ENCODE results near the gene EYA4.

EYA4 gene

DNA sequence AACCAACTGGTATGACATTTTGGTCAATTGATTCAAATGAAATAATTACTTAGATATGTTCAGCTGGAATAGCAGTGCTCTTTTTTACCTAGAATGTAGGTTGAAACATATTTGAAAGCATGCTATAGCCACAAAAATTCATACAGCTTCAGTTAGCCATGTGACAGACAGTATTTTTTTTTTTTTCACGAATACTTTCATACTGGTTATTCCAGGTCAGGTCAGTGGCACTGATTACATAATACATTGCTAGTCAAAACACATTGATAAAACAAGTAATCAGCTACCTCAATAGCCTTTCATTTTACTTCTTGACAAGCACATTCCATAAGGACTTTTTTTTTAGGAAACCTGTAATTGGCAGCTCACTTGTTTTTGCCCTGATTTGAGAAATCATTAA is 222.6 kb downstream of the EYA4 start:
- DNase-seq: no peak

DNA sequence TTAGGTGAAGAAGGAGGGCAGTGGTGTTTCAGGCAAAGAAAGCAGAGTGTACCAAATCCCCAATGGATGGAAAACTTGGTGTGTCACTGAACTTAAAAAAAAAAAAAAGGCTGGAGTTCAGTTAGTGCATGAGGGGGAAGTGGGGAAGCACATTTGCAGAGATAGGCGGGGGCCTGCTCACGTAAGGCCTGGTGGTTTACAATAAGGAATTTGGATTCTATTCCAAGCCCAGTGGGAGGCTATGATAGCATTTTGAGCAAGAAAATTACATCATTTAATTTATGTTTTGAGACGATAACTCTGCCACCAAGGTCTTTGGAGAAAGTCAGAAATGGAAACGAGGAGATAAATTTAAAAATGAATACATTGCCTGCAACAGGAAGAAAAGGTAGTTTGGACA is 225.5 kb downstream of the EYA4 start:
- DNase-seq: no peak

DNA sequence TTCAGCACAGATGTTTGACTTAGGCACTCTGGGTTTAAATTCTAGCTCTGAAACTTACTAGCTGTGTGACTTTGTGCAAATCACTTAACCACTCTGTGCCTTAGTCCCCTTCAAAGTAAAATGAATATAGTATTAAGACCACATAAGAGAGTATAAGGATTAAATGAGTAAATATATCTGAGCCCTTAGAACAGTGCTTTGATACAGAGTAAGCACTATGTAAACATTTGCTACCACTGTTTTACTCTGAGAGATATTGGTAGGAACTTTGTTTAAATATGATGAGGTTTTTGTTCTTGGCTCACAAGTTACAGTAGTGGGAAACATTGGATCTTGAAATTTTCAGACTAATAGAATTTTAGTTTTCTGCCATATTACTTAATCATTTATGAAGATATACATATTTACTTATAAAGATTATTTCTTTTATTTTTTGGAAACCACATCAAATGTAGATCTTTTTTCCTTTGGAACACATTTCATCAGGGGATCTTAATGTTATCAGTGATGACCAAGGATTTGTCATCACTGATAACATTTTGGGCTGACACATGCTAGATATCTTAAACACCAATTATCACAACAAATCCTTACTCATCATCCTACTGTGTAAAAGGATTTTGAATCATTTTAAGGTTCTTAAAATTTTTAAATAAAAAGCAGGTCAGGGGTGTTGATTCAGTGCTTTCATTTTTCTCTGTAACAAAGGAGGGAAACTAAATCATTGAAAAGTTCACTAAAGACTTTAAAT is 226.2 kb downstream of the EYA4 start:
- no peak for DNase-seq

DNA sequence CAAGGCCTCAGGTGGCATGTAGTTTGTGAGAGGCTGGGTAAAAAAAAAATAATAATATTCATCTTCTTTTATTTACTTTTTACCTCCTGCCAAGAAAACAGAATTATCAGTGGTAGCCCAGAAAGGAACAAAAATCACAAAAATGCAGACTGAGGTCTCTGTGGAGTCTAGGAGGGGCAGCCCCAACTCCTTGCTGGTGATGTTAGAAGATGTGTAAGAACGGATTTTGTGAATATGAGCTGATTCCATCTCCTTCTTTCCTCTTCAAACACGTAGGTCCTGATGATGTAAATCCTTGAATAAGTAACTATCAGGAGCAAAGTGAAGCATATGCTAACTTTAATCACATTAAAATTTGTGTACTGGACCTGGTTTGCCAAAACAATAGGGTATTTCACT is 226.8 kb downstream of the EYA4 start:
- DNase-seq: no peak

DNA sequence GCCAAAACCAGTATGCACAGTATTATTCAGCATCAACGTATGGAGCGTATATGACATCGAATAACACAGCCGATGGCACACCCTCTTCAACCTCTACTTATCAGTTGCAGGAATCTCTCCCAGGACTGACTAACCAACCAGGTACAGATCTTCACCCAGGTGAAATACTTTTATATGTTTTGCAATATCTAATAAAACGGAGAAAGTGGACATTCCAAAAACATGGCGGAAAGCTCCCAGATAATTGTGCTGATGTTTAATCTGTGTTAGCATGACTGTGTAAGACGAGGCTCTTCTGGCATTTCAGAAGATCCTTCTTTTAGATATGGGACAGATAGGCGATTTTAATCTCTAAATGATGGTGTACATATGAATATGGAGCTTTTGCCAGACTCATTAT is 227.4 kb downstream of the EYA4 start:
- DNase-seq: no peak

DNA sequence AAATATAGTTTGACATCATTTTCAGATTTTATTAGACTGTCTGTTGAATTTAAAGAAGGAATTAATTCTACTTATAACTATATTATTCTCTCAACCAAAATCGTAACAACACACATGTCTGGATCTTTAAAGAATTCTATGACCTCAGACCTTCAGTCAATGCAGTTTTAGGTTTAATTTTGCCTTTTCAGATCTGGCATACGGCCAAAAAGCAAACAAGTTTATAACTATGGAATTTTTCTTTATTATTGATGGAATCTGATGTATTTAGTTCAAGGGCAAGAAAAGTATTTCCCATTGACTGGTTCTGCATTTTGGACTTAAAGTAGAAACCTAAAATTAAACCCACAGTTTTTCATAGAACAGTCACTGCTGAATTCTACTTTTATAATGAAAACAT is 233.4 kb downstream of the EYA4 start:
- no peak for DNase-seq

DNA sequence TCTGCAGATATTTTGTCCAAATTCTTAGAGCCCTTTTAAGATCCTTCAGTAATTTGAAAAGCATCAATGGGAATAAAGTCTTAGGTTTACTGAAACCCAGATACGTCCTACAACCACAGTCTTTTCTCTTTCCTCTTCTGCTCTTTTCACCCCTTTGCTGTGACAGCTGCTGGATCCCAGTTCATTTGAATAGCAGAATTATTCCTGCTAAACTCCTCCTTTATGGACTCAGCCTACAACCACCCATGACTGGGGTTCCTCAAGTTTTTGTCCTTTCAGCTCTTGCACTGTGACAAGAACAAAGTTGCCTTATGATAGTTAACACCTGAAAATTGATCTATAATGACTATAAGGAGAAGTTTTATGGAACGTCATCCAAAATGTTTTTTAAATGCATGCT is 237.5 kb downstream of the EYA4 start:
- DNase-seq: no peak

DNA sequence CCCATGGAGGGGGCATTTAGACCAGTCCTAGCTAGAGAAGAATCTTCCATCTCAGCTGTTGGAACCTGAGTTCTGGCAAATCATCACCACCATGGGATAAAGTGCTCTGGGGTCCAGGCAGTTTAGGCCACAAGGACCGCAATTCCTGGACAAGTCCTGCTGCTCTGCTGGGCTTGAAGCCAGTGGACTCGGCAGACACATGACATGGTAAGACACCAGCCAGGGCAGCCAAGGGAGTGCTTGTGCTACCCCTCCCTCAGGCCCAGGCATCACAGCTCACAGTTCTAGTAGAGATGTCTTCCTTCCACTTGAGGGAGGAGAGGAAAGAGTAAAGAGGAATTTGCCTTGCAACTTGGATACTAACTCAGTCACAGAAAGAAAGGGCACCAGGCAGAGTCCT is 246.0 kb downstream of the EYA4 start:
- no peak for DNase-seq

DNA sequence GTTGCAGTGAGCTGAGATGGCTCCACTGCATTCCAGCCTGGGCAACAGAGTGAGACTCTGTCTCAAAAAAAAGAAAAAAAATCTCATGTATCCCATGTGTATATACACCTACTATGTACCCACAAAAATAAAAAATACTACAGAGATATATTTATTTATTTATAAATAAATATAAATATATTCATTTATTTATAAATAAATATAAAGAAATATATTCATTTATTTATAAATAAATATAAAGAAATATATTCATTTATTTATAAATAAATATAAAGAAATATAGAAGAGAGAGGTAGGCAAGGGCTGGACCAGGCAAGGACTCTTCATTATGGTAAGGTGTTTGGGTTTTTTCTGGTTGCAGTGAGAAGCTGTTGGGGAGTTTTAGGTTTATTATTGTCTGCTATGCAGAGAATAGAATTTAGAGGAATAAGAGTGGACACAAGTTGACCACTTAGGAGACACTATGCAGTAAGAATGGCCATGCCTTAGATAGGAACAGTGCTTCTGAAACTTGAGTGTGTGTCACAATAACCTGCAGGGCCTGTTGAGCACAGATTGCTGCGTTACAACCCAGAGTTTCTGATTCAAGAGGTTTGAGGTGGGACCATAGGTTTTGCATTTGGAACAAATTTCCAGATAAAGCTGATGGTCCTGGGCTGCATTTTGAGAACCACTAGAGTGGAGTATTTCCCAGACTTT is 254.2 kb downstream of the EYA4 start:
- no peak for DNase-seq

DNA sequence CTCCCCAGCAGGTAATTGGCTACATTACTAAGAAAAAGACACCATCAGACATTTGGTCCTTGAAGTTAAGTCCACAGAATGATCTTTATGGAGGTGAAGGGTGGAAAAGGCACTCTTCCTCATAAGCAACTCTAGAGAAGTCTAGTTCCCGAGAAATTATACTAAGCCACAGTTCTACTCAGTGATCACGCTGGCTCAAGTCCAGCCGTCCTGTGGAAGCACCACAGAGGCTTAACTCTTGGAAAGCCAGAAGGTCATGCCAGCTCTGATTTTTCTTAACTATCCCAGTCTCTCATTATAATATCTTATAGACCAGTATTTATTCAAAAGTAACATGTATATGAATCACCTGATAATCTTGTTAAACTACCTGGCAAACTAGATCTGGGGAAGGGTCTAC is 258.5 kb downstream of the EYA4 start:
- DNase-seq: no peak

DNA sequence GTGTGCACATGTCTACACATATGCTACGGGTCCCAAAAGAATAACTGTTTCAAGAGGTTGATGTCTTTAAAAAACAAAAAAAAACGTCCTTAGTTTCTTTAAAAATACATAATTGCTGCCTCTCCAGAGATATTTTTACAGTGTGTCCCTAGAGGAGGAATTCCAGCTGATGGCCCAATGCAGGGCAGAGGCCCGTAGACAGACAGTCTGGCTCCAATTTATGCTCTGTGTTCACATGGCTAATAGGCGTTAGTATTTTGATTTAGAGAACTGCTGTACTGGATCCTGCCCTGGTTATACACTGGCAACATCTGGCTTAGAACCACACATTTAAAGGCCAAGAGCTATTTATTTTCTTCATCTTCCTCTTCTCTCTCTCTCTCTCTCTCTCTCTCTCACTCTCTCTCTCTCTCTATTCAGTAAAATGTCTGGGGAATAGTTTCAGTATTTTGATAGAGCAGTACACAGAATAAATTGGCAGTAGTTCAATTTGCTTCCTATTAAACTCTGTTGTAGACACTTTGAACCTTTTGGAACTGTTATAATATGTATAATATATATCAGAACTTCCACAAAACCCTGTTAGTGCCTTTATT is 260.6 kb downstream of the EYA4 start:
- no peak for DNase-seq

DNA sequence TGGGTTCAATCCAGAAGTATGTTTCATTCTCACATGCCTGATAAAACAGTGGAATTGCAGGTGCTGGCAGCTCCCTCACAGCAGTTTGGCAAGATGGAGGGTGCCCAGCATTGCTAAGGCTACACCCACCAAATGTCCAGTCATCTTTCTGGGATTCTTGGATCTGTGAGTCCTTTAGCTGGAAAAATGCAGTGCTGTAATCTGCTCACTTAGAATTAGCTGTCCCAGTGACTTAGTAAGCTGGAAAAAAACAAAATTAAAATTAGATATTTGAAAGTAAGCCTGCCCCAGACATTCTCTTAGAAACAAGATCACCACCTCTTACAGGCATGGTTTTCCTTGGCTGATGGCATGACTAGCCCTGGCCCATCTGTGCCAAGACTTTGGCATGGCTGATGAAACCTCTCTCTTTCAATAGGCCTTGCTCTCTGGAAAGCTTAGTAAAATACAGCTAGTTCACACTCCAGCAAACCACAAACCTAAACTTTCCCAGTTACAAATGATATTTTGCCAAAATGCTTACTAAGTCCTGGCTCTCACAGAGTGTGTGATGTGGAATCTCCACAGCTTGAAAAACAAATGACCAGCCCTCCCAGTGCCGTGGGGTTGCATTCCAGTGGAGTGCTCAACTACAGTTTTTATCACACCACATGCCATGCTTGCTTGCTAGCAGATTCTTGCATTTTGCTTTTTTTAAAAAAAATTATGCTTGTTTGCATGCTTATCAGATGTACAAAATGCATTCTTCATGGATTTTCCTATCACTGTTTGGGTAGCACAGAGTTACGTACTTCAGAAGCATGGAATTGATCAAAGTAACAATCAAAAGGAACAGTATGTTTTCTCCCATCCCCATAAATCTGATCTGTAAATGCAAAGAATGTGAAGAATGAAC is 261.5 kb downstream of the EYA4 start:
- no peak for DNase-seq

DNA sequence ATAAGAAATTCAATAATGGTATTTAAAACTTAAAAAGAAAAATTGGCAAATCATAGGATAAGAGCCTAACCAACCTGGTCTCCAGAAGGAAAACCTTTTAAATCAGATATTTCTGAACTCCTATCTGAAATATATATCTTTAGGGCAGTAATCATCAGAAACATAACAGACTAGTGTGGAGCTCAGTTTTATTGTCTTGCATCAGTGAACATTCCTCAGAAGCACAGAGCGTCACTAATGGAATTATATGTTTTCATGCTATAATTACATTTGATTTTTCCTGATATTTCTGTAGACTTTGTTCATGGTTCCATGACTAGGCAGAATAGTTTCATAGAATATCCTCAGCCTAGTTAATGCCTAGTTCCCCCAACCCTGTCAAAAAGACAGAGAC is 262.2 kb downstream of the EYA4 start:
- no peak for DNase-seq

DNA sequence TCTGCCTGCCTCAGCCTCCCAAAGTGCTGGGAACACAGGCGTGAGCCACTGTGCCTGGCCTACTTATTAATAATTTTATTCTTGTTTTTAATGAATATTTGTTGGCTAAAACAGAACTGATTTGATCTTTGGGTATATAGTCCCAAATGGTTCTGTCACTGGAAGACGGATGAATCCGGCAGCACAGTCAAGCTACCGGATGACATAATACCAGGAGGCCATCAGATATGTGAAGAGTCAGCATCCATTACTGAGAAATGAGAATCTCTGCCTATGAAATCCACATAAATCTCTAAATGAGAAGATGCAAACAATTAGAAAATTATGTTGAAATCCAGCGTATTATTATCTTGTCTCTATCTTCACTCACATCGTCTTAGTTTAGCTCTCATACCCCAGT is 263.0 kb downstream of the EYA4 start:
- DNase-seq: no peak

DNA sequence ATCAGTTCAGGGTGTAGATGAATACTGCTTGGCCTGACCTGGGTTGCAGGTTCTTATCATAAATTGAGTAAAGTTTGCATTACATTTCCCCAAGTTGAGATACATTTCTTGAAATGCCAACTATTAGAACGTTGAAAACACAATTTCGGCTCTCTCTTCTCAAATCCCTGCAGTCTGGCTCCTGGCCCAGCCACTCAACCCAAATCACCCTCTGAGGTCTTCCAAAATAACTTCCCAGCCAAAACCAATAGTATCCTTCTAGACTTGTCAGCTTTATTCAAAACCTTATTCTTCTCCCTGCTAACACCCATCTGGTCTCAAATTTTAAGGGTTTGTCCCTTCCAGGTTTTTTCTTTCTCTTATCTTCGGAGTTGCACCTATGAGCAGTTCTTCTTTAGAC is 263.6 kb downstream of the EYA4 start:
- no peak for DNase-seq

DNA sequence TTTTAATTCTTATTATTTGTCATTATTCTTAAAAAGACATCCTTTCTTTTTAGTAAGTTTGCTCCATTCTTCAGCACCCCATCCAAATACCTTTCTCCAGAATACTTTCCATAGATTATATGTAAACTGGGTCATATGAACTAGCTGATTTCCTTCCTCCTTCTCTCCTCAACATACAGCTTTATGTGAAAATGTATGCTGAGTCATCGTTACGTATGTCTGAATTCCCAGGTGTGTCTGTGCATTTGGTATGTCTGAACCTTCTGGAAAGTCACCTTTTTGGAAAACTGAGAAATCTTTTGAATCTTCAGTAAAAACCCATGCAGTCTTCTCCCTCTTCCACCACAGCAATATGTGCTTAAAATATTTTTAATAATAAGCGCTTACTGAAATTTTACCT is 264.5 kb downstream of the EYA4 start:
- DNase-seq: no peak

DNA sequence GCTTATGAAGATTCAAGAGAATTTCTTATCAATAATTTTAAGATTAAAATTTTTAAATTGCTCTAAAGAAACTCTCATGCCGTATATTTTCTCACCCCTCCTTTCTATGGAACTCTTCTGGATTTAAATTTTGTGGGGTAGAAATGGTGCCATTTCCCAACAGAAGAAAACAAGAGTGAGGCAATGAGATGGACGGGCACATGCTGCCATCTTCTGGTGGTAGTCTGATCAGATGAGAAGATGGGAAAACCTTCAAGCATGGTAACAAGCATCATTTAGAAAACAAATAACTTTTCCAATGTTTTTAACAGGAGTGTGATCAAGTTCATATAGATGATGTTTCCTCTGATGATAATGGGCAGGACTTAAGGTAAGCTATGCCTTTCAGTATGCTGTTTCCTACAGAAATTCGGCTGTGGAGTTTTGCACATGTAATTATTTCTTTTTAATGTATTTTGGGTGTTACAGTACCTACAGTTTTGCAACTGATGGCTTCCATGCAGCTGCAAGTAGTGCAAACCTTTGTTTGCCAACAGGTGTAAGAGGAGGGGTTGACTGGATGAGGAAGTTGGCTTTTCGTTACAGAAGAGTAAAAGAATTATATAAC is 271.4 kb downstream of the EYA4 start:
- no peak for DNase-seq

DNA sequence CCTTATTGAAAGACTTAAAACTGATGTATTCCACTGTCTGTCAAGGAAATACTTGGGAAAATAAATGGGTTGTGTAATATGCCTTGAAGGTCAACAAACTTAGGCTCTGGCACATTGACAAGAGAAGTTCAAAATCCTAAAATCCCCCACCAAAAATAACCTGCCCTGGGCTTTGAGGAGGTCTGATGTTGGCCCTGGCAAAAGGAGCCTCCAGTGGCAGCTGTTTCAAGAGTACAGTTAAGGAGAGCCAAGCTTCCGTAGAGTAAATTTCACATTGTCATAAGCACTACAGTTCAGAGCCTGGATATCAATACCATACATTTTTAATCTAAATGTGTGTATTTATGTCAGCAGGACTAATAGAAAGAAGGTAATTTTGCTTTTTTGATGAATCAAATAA is 282.7 kb downstream of the EYA4 start:
- no peak for DNase-seq

DNA sequence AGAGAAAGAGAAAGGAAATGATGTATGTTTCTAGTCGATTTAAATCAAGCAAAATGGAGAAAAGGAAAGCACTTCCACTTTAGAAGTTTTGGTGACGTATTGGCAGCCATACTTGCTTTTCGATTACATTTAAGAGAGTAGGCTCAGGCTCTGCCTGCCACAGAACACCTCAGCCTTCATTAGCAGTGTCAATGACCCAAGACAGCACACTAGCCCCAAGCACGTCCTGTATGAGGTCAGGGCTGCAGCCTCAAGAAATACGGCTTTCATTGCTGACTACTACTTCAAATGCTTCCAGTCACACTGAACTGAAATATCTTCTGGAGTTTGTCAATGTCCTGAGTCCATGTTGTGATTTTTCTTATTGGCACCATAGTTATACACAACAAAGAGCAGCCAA is 285.3 kb downstream of the EYA4 start:
- DNase-seq: no peak

DNA sequence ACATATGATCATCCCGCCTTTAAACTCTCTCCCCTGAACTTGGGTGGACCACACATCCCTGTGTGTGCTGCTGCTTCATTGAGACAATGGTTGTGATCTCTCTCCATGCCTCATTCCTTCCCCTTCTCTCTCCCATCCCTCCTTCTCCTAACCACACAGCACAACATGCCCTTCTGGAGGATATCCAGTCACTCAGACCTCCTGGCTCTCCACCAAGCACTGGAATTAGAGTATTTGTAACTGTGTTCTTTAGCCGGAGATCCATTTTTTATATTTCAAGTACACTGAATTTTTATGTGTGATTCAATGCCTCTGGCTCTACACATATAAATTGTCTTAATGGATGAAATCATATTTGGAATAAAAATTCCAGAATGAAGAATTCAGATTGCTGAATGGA is 287.4 kb downstream of the EYA4 start:
- no peak for DNase-seq

DNA sequence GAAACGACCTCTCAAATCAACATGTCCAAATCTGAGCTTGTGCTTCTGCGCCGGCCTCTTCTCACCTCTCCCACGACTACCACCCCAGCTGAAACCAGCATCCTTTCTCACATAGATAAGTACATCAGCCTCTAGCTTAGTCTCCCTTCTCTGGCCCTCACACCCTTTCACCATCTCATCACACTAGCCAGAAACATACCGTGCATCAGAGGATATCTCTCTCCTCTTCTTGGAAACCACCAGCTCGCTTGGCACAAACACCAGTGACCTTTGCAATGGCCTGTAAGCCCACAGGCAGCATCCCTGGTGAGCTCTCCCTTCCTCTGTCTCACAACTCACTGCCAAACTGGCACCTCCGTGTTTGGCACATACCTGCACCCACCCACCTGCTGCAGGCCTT is 291.8 kb downstream of the EYA4 start:
- DNase-seq: no peak

DNA sequence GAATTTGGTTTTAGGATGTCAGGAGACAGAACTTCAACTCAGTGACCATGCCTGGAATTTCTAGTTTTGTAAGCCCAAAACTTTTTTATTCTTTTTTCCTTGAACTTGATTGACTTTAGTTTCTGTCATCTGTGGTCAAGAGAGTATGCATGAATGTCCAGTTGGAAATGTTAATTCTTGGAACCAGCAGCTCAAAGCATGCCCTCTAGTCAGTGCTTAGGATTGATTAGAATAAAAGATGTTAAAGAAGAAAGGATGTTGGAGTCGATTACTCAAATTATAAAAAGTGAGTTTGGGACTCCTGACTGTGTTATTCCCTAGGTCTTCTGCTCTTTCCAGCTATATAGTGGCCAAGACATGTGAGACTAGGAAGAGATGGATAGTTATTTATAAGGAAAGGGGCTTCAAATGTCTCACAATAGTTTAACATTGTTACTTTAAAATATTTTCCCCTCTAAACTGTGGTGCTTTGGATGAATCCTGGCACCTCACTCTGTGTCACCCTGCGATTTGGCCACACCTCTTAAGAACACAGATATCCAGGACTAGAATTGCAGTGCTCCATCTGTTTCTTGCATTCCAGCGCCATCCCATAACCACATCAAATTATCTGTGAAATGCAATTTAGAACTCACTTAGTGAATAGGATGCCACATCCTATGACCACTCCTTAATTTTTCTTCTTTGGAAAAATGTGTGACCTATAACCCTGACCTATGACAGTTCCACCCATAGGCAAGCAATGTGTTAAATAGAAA is 298.5 kb downstream of the EYA4 start:
- DNase-seq: no peak
